ENCODE data around the gene DHX40. TPM values are rescaled to one million over a fixed set of nuclear protein-coding genes. Genes with fewer than 3 reads are reported as not detected.
"Not testable (repeated sequence)": the region's sequence is repeated elsewhere in the genome, so short reads cannot be mapped to it uniquely, and the experiment has no call there.

Gene DHX40
- total RNA-seq, 1 donor from 2014 or later, result 67.4 TPM

DNA sequence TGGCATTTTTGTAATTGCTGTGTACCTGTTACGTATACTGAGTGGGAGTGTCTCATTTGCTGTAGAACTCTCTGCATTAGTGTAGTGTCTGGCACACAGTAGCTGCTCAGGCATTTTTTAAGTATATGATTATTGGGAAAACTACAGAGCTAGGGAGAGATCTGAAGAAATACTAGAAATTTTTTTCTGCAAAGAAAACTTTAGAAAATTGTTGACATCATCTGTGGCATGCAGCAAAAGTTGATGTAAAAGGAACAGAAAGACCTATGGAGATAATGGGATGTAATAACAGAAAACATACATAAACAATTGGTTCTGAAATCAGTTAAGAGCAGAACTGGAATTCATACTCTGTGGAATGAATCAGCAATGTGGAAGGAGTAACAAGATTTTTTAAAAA, 65.9 kb downstream of the DHX40 start:
- no peak for DNase-seq

DNA sequence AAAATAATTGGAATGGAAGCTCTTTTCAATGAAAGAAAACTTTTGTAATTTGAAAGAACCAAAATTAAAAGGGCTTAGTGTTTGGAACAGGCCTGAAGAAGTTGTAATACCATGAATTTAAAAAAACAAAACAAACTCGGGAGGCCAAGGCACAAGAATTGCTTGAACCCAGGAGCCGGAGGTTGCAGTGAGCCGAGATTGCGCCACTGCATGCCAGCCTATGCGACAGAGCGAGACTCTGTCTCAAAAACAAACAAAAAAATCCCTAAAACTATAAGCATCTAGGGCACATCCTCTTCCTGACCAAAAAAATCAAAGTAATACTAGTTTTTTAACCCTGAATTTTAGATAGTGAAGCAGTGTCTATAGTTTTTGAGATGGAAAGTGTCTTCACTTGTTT, 67.0 kb downstream of the DHX40 start:
- no peak for DNase-seq

DNA sequence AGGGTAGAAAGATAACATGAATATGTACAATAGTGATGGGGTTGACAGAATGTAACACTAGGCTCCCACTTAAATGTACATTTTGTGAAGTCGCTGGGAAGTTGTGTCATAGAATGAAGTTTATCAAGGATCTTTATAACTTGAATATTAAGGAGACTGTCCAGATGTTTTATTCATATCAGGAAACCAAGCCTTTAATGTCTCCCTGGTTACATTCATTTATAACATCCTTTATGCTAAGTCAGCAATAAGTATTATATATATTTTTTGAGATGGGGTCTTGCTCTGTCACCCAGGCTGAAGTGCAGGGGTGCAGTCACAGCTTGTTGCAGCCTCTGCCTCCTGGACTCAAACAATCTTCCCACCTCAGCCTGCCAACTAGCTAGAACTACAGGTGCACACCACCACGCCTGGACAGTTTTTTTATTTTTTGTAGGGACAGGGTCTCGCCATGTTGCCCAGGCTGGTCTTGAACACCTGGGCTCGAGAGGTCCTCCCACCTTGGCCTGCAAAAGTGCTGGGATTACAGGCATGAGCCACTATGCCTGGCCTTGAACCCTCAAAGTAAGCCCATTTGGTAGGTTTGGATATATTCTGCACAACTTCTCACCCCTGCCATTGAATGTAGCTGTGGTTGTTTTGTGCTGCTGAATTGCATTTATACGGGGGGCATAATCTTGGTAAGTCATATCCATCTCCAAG, 68.4 kb downstream of the DHX40 start:
- DNase-seq, result no peak

DNA sequence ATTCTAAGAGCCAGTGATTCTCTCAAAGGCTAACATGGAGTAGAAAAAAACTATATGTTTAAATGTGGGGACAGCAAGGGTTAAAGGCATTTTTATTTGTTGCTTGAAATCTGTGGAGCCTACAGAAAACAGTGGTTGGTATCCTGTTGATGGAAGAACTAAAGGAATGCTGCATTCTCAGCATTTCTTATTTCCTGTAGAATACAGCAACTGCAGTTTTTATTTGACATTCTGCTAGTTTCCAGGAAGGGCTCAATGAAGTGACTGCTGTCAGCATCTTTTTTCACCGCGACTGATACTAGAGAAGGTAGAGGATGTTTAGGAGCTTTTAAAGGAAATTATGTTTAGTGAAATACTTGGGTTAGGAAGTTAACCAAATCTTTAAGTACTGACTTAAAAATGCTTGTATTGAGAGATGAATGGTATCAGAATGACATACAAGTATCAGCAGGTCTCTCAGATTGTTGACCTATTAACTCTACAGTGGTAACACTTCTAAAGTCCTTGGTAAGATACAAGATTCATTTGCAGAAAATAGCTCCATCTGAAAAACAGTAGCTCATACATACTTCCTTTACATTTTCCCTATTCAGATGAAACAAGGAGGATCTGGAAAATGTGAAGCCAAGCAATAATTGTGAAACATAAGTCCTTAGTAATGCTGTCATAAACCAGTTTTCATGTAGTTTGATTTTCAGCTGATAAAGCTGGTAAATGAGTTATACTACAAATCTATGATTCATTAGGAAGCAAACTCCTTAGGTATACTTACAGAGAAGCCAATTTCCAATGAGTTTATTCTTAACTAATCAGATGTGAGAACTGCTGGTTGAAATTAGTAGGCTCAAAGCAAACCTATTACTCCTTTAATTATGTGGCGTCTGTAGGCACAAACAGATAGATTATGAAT, 69.5 kb downstream of the DHX40 start:
- DNase-seq, result no peak

DNA sequence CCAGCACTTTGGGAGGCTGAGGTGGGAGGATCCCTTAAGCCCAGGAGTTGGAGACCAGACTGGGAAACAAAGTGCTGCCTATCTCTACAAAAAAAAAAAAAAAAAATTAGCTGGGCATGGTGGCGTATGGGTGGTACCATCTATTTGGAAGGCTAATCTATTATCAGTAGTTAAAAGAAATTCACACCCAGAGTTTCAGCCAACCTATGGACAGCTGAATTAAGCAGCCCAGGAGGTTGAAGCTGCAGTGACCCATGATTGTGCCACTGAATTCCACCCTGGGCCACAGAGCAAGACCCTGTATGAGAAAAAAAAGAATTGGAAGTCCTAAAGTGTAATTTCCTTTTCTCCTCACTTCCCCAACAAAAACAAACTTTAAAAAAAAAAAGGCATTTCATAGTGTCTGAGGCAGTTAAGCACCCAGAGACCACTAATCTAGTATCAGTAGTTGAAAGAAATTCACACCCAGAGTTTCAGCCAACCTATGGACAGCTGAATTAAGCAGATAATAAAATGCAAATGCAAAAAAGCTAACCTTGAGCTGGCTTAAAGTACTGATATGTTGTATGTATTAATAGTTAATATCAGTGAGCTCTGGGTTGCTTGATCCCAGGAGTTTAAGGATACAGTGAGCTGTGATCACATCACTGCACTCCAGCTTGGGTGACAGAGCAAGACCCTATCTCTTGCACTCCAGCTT, 72.4 kb downstream of the DHX40 start:
- DNase-seq, result no peak

DNA sequence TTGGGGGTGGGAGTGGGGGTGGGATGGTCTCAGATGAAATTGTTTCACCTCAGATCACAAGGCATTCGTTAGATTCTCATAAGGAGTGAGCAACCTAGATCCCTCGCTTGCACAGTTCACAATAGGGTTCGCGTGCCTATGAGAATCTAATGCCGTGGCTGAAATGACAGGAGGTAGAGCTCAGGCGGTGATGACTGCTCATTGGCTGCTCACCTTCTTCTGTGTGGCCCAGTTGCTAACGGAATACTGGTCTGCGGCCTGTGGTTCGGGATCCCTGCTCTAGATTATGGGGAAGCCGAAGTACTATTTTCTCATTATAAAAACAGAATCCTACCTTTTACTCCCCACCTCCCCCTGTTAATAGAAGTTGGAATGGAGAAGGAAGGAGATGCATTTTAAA, 73.1 kb downstream of the DHX40 start:
- no peak for DNase-seq

DNA sequence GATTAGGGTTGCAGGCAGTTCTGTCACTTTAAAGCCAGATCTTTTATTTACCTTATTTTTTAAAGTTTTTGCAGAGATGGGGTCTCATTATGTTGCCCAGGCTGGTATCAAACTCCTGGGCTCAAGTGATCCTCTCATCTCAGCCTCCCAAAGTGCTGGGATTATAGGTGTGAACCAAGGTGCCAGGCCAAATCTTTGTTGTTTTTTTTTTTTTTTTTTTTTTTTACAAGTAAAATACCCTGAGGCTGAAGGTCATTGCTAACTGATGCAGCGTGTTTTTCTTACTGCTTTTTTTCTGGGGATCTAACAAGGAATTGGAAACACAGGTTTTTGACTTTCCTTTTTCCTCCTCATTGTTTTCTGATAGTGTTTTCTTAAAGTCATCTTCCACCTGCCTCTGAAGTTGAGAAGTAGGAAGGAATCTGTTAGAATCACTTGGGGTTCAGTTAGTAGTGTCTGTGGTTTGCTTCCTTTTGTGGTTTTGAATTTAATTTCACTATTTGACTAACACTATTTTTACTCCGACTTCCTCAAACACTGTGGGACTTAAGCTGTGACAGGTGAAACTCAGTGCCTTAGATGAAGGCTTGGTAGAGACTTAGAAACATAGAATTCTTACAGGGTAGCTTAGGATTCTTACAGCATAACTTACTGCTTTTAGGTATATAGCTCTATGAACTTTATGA, 76.5 kb downstream of the DHX40 start:
- DNase-seq, result no peak

DNA sequence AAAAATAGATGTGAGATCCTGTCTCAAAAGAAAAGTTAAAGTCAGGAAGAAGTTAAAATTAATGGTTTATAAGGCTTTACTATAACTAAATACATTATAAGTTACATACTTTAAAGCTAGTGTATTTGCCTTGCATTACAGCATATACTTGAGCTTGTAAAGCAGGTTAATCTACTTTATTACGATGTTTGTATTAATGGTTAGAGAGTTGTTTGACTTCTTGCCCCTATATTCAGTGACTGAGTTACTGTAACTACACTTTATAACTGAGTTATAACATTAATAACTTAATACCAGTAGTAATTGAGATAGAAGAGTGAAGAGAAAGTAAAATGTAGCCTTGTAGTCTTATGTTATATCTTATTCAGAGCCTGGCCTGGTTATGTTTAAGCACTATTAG, 77.2 kb downstream of the DHX40 start:
- peak; percentile 25 for DNase-seq

DNA sequence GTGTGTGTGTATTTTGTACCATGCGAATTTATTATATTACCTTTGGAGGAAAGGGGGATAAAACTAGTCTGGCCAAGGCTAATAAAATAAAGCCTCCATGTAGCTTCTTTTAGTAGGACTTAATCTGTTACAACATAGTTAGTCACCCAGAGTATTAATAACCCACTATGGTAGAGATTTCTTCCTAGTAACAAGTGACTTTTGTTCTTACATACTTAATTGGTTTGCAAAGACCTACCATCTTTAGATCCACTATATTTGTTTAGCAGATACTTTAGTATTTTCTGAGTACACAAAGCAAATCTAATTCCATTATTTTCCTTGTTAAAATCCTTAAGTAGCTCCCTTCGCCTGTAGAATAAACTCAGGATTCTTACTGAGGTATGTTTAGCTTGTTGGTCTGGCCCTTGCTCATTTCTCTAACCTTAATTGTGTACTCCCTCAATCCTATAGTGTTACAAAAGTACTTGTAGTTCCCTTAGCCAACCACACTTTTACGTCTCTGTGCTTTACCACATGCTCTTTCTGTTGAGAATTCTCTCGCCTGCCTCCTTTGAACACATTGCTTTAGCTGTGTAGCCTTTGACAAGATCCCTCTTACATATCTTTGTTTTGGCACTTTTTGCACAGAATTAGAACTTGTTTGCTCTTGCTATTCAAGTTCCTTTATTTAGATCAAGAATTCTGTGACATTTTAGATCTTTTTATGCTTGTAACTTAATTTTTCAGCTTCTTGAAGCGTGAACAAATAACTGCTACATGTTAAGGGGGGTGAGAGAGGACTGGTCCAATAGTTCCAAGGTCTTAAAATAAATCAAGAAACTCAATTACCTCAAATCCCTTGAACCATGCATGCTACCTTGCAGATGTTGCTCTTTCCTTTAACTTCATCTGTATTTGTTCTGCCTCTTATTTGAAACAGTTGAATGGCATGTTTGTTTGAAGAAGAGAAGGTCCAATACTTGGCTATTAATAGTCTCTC, 78.0 kb downstream of the DHX40 start:
- peak; percentile 8 for DNase-seq

DNA sequence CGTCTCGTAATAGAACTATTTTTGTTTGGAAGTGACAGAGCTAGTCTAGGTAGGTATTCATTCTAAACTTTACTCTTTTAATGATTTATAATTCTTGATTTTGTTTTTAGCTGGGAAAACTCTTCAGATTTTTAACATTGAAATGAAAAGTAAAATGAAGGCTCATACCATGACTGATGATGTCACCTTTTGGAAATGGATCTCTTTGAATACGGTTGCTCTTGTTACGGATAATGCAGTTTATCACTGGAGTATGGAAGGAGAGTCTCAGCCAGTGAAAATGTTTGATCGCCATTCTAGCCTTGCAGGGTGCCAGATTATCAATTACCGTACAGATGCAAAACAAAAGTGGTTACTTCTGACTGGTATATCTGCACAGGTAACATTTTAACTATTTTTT, 81.9 kb downstream of the DHX40 start:
- no peak for DNase-seq

DNA sequence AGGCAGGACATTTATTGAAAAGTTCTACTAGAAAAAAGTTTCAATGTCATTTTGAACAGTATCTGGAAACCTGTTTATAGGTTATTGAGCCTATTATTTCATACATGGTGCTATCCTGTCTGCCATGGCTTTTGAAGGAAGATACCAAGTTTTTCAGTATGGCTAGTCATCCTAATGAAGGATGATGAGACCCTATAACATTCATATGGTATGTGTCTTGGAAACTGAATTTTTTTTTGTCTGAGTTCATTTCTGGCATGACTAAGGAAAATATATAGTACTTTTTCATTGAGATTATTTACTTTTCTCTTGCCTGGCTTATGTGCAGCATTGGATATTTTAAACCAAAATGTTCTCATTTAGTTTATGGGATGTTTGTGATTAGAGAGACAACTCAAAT, 84.5 kb downstream of the DHX40 start:
- no peak for DNase-seq

DNA sequence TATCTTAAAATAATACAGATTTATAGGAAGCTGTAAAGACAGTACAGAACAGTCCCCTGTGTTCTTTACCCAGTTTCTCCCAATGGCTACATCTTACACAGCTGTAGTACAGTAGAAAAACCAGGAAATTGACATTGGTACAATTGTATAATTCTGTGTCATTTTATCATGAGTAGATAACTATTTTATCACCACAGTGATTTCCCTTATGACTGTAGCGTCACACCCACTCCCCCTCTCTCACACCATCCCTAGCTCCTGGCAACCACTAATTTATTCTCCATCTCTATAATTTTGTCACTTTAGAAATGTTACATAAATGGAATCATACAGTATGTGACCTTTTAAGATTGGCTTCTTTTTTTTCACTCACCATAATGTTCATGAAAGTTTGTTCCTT, 85.2 kb downstream of the DHX40 start:
- DNase-seq, result no peak

DNA sequence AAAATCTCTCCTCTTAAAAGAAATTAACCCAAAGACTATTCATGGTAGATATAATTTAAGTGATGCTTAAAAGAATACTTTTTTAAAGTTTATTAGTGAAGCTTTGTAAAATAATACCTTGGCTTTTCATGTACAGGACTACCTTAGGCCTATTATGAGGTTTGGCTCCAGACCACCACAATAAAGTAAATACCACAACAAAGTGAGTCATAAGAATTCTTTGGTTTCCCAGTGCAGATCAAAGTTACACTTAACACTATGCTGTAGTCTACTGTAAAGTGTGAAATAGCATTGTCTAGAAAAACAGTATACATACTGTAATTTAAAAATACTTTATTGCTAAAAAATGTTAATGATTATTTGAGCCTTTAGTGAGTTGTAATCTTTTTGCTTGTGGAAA, 85.9 kb downstream of the DHX40 start:
- no peak for DNase-seq

DNA sequence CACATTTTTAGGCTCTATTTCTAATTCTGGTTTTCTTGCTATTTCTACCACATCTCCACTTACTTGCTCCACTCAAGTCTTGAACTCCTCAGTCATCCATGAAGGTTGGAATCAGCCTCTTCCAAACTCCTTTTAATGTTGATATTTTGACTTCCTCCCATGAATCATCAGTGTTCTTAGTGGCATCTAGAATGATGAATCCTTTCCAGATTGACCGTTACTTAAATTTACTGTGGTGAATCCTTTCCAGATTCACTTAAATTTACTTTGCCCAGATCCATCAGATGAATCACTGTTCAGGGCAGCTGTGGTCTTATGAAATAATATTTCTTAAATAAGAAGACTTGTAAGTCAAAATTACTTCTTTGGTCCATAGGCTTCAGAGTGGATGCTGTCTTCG, 86.7 kb downstream of the DHX40 start:
- no peak for DNase-seq

DNA sequence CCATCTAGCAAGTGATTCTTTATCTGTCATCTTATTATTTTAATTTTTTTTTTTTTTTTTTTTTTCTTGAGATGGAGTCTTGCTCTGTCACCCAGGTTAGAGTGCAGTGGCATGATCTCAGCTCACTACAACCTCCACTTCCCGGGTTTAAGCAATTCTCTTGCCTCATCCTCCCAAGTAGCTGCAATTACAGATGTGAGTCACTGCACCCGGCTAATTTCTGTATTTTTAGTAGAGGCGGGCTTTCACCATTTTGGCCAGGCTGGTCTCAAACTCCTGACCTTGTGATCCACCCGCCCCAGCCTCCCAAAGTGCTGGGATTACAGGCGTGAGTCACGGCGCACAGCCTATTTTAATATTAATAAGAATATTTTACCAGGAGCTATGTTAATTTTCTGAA, 91.2 kb downstream of the DHX40 start:
- DNase-seq, result not testable (repeated sequence)

Small RNA genes within 50 kb of the gene (small RNA-seq; reads per million reads assigned to genes)
- 0.08 reads per million for gene RNU4-13P (ENCODE audit: low replicate concordance)

Other genes with a start within 250 kb of the DHX40 start
- 39.3 TPM for gene YPEL2, start 234.0 kb upstream of the DHX40 start, total RNA-seq
- 319 TPM for gene CLTC, start 54.3 kb downstream of the DHX40 start, total RNA-seq
- gene PTRH2, start 141.8 kb downstream of the DHX40 start, total RNA-seq, result 11.1 TPM
- gene VMP1, start 142.0 kb downstream of the DHX40 start, total RNA-seq, result 178 TPM